CD4-positive, alpha-beta T cell treated with Interleukin-17A for 1 hour (primary cell): ENCODE data around the gene TOMM40.

ENCODE experiments used
- DNase-seq: peaks from one replicate; pipeline ENCODE4 v3.0.0-alpha.2; 2020

Gene TOMM40

DNA sequence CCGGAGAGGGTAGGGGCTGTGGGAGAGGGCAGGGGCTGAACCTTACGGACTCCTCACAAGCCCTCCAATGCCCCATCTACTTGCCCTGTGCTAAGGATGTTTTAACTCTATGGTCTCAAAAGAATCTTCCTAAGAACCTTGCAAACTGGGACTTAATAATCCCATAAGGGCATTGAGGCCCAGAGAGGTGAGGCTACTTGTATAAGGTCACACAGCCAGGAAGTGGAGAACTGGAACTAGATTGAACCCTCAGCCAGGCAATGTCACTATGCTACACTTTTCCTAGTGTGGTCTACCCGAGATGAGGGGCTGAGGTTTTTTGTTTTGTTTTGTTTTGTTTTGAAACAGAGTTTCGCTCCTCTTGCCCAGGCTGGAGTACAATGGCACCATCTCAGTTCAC is 40.5 kb downstream of the TOMM40 start:
- DNase-seq: no peak

DNA sequence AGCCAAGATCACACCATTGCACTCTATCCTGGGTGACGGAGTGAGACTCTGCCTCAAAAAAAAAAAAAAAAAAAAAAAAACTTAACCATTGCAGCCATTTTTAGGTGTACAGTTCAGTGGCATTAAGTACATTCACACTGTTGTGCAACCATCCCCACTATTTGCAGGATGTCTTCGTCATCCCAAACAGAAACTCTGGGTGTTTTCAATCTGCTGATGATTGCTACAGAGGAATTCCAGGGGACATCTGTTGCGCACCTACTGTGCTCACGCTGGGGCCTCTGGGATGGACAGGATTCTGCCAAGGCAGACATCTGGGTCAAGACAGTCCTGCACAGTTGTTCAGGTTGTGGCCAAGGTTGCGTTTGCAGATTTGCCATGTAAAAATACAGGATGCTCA is 48.6 kb downstream of the TOMM40 start:
- DNase-seq: no peak

DNA sequence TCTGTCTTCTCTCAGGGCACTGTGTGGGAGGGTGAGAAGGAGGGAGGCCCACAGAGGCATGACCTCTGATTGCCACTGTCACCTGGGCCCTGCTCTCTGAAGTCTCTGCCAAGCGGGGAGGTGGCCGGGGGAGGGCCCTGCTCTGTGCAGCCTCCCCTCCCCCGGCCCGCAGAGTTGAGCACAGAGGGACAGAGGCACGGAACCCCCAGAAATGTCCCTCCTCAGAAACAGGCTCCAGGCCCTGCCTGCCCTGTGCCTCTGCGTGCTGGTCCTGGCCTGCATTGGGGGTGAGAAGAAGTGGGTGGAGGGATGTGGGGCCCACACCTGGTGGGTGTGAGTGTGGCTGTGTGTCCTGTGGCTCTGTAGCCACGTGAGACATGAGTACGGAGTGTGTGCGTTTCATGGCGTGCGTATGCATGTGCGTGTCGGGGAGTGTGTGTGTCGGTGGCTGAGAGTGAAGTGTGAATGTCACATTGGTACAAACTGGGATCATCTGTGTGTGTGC is 51.1 kb downstream of the TOMM40 start, which contains the start of gene APOC4:
Gene APOC4 (plus strand): TSS at position 171 of the 505 bp plus-strand sequence. CDS start 41 bp downstream, at position 212.
- DNase-seq: no peak

DNA sequence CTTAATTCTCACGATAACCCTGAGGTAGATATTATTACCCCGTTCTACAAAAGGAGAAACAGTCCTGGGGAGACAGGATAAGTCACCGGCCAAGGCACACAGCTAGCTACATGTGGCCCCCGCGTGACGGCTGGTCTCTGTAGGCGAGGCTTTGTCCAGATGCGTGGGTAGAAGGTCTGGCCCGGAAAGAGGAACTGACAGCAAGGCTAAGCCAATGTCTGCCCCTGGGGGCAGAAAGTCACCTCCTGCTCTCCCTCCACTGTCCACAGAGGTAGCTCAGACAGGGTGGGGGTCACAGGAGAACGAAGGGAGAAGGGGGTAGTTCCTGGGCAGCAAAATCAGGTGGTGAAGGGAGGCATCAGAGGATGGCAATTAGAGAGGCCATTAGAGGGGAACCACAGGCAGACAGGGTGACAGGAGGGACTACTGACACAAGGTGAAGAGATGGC is 52.8 kb downstream of the TOMM40 start:
- no peak for DNase-seq

DNA sequence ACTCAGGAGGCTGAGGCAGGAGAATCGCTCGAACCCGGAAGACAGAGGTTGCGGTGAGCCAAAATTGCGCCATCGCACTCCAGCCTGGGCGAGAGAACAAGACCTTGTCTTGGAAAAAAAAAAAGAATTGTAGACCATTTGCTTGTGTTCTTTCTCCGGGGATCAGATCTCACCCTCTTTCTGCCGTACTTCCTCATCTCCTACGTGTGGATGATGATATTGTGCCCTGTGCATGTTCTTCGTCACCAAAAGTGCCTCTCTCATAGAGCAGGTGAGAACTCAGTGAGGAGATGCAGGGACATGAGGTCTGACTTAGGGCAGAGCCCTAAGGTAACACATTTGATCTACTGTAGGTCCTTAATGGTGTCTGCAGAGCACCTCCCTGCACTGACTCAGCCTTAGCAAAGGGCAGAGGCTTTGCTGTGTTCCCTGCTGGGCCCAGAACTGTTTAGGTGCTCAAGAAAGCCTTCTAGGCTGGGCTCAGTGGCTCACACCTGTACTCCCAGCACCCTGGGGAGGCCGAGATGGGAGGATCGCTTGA is 56.1 kb downstream of the TOMM40 start:
- no peak for DNase-seq

DNA sequence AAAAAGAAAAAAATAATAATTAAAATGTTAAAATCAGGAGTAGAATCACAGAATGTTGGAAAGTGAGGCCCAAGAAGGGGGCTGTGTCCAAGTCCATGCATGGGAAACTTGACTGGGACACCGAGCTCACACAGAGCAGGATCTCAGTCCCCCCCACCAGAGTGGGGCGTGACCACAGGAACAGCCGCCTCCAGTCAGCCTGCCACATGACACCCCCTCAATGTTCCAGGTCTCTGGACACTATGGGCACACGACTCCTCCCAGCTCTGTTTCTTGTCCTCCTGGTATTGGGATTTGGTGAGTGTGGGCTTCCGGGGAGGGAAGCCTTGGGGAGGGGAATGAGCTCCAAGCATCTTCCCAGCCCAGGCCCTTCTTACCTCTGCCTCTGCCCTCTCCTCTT is 57.2 kb downstream of the TOMM40 start:
- no peak for DNase-seq

DNA sequence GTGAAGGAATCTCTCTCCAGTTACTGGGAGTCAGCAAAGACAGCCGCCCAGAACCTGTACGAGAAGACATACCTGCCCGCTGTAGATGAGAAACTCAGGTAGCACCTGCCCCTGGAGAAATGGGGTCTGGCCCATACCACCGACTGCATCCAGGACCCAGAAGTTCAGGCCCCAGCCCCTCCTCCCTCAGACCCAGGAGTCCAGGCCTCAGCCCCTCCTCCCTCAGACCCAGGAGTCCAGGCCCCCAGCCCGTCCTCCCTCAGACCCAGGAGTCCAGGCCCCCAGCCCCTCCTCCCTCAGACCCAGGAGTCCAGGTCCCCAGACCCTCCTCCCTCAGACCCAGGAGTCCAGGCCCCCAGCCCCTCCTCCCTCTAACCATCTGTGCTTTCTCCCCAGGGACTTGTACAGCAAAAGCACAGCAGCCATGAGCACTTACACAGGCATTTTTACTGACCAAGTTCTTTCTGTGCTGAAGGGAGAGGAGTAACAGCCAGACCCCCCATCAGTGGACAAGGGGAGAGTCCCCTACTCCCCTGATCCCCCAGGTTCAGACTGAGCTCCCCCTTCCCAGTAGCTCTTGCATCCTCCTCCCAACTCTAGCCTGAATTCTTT is 57.8 kb downstream of the TOMM40 start:
- no peak for DNase-seq

DNA sequence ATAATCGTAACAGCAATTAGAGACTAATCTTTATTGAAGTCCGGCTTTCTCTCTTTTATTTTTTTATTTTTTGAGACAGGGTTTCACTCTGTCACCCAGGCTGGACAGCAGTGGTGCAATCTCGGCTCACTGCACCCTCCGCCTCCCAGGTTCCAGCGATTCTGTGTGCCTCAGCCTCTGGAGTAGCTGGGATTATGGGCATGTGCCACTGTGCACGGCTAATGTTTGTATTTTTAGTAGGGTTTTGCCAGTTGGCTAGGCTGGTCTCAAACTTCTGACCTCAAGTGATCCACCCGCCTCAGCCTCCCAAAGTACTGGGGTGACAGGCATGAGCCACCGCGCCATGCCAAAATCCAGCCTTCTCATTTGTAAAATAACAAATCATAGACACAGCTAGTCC is 58.5 kb downstream of the TOMM40 start:
- no peak for DNase-seq

DNA sequence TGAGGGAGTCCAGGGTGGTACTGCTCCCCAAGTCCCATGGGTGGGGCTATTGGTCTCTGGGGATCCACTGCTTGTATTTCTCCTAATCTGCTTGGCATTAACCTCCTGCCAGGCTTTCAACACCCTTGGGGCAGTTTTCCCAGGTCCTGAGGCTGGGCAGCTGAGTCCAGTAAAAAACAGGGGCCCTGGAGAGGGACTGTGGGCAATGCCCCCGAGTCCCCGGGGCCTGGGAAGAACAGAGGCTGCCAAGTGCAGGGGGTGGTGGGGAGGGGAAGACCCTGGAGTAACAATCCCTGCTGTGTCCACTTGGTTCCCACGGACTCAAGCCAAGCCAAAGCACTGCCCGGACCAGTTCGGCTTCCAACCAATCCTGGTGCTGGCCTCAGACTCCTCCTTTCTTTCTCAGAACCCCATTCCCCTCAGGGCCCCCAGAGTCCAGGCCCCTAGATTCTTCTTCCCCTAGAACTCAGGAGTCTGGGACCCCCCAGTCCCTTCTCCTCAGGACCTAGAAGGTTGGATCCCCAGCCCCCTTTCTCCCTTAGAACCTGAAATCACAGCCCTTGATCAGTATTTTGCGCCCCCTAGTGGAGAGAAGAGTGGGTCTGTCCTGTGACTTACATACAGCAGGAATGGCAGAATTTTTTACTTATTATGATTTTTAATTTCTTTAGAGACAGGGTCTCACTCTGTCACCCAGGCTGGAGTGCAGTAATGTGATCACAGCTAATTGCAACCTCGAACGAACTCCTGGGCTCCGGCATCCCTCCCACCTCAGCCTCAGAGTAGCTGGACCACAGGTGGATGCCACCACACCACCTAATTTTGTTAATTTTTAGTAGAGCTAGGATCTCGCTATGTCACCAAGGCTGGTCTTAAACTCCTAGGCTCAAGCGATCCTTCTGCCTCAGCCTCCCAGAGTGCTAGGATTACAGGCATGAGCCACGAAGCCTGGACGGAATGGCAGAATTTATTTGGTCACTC is 60.4 kb downstream of the TOMM40 start:
- DNase-seq: peak; percentile 84
